K562 (cell line): ENCODE results near the gene GADD45GIP1. TPM values are rescaled to one million over a fixed set of nuclear protein-coding genes. Genes with fewer than 3 reads are reported as not detected.

ENCODE experiments used
- CBFA2T3 ChIP-seq: fragments of 450-650 bp; IDR thresholded peaks from 2 replicates; pipeline ENCODE4 v1.6.1; 2017
- E2F3 ChIP-seq: fragments of 250-450 bp; sonication (Bioruptor Pico); IDR thresholded peaks from 2 replicates; pipeline ENCODE4 v1.4.0; 2020; ENCODE audit warnings: mild to moderate bottlenecking
- ETV6 ChIP-seq, 3 experiments: fragments of 150-350 bp in 1 of 3; sonication (generic) in 1 of 3; formaldehyde crosslinking in 1 of 3; IDR thresholded peaks; 2 replicates each; pipeline versions ENCODE4 v1.6.1 to v1.8.0; 2014 to 2022; ENCODE audit warnings: borderline replicate concordance in 2 of 3, low read depth in 2 of 3, antibody characterized with exemption in 1 of 3, low read length in 1 of 3, mild to moderate bottlenecking in 1 of 3, missing genetic modification reagents in 1 of 3
- EWSR1 ChIP-seq: fragments of 450-650 bp; IDR thresholded peaks from 2 replicates; pipeline ENCODE4 v1.6.1; 2018; ENCODE audit warnings: borderline replicate concordance, mild to moderate bottlenecking, low read depth, moderate library complexity; ENCODE audit not compliant: partially characterized antibody
- HOXB6 ChIP-seq: fragments of 250-450 bp; sonication (Bioruptor Pico); IDR thresholded peaks from 2 replicates; pipeline ENCODE4 v1.5.1; 2022; ENCODE audit warnings: mild to moderate bottlenecking, borderline replicate concordance
- MCM5 ChIP-seq: fragments of 450-650 bp; IDR thresholded peaks from 2 replicates; pipeline ENCODE4 v1.6.1; 2016; ENCODE audit warnings: low read depth
- MED1 ChIP-seq: sonication (generic); formaldehyde crosslinking; IDR thresholded peaks from 2 replicates; pipeline ENCODE4 v1.8.1; 2023; ENCODE audit warnings: missing genetic modification reagents, borderline replicate concordance
- PHF21A ChIP-seq: fragments of 450-650 bp; IDR thresholded peaks from 2 replicates; pipeline ENCODE4 v1.6.1; 2017; ENCODE audit warnings: low read depth, borderline replicate concordance
- SRSF9 ChIP-seq: fragments of 200-400 bp; formaldehyde crosslinking; IDR thresholded peaks from 2 replicates; pipeline ENCODE4 v1.6.1; 2017; ENCODE audit warnings: low read depth, low read length, borderline replicate concordance
- ZNF696 ChIP-seq: fragments of 250-450 bp; sonication (Bioruptor Pico); conservative IDR thresholded peaks from 2 replicates; pipeline ENCODE4 v1.4.0; 2020; ENCODE audit warnings: mild to moderate bottlenecking, moderate library complexity
- polyA plus RNA-seq, 8 experiments: library from polyadenylated mRNA; depleted of rRNA in 4 of 8; stranded (reverse) in 5 of 8; unstranded in 3 of 8; fragments of >200 nt; fragmentation: Nextera tagmentation in 2 of 8; fragmentation: Illumina TruSeq in 1 of 8; extraction: Ambion mirVana in 2 of 8; extraction: Trizol in 1 of 8; gene quantifications; 2 replicates each; pipeline versions ENCODE4 v1.2.1 to v1.2.3, GENCODE V29; 2011 to 2014; ENCODE audit warnings: inconsistent platforms in 1 of 8, missing spikeins in 1 of 8
- total RNA-seq, 7 experiments: library from RNA; depleted of rRNA in 6 of 7; stranded (reverse); fragments of >200 nt in 6 of 7; fragmentation: Illumina TruSeq in 2 of 7; extraction: Trizol in 2 of 7; gene quantifications; 2 replicates each; pipeline versions ENCODE4 v1.2.1 to v1.2.3, GENCODE V29; 2011 to 2021; ENCODE audit warnings: low replicate concordance in 1 of 7
- TF ChIP-seq, protein P1 (sequence below), 2 experiments: fragments of 450-650 bp; IDR thresholded peaks; 2 replicates each; pipeline ENCODE4 v1.6.1; 2016

Gene GADD45GIP1
- total and polyA plus RNA-seq, 9 of the 15 experiments (the other 6 are each of a cell fraction or from before 2014, with no cell fraction given): 5.1 to 161 (median 29.2) TPM

DNA sequence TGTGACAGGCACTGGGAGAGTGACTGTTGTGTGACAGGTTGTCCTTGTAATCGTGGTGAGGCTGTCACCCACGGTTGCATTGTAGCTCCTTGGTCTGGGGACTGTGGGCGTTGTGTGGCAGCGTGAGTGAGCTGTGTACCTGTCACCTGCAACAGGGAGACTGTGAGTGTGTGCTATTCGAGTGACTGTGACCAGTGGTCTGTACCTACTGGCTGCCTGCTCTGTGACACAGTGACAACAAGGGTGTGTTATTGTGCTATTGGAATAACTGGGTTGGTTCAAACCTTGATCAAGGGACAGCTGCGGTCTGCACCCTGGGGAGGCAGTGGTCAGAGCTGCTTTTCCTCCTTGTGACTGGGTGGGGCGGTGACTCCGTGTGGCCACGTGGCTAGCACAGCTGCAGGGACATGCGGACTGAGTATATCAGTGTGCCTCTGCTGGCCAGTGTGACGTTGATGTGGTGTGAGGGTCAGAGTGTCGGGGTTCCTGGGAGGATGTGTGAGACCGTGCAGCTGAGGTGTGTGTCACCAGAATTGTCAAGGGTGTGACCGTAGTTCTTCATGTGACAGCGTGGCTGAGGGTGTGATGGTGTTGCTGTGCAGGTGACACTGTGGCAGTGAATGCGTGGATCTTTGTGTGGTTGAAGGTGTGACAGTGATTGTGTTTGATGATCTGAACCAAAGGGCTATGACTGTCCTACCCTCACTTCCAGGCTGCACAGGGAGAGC lies 28.2 kb upstream of the GADD45GIP1 start (continued):
- TF ChIP-seq EWSR1: no peak
- TF ChIP-seq HOXB6 (CRISPR knock-in tag): no peak
- peak; percentile 64 for TF ChIP-seq CBFA2T3
- TF ChIP-seq E2F3 (CRISPR knock-in tag): 0 out of 2 replicates have a peak, but pooled peaks have one; percentile 27
- TF ChIP-seq ZNF696 (CRISPR knock-in tag): no peak
- no peak for TF ChIP-seq ETV6 (IDR thresholded peaks at IDR 0.05; ENCODE audit: borderline replicate concordance in 1 of 2, low read depth in 2 of 2, low read length in 1 of 2)
- no peak for TF ChIP-seq ETV6 (CRISPR knock-in tag; IDR thresholded peaks at IDR 0.05; ENCODE audit: borderline replicate concordance)
- TF ChIP-seq PHF21A: no peak
- TF ChIP-seq MCM5: no peak
- TF ChIP-seq, protein P1, sequence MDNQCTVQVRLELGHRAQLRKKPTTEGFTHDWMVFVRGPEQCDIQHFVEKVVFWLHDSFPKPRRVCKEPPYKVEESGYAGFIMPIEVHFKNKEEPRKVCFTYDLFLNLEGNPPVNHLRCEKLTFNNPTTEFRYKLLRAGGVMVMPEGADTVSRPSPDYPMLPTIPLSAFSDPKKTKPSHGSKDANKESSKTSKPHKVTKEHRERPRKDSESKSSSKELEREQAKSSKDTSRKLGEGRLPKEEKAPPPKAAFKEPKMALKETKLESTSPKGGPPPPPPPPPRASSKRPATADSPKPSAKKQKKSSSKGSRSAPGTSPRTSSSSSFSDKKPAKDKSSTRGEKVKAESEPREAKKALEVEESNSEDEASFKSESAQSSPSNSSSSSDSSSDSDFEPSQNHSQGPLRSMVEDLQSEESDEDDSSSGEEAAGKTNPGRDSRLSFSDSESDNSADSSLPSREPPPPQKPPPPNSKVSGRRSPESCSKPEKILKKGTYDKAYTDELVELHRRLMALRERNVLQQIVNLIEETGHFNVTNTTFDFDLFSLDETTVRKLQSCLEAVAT (IDR thresholded peaks at IDR 0.05): peak in 1 of 2 experiments; percentile 46; a peak in 1 of 4 replicates
- TF ChIP-seq SRSF9: no peak
- TF ChIP-seq MED1: no peak
